Measurements from ENCODE around the gene ANKRD23.

DNA sequence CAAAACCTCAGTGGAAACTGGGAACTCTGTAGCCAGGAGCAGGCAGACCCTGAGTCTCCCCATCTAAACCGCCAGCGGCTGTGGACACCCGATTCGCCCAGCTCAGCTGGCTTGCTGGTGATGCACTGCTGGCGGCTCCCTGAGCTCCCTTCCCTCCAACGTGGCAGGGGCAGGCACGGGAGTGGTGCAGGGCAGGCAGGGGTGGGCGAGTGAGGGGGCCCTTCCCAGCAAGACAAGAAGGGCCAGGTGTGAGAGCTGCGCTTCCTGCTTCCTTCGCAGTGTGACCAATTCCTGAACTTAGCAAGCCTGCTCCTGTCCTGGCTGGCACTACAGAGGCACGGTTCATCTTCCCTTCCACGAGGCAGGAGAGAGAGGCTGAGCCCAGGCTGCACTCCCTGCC is 38.4 kb upstream of the ANKRD23 start:
- TF ChIP-seq, protein P1, sequence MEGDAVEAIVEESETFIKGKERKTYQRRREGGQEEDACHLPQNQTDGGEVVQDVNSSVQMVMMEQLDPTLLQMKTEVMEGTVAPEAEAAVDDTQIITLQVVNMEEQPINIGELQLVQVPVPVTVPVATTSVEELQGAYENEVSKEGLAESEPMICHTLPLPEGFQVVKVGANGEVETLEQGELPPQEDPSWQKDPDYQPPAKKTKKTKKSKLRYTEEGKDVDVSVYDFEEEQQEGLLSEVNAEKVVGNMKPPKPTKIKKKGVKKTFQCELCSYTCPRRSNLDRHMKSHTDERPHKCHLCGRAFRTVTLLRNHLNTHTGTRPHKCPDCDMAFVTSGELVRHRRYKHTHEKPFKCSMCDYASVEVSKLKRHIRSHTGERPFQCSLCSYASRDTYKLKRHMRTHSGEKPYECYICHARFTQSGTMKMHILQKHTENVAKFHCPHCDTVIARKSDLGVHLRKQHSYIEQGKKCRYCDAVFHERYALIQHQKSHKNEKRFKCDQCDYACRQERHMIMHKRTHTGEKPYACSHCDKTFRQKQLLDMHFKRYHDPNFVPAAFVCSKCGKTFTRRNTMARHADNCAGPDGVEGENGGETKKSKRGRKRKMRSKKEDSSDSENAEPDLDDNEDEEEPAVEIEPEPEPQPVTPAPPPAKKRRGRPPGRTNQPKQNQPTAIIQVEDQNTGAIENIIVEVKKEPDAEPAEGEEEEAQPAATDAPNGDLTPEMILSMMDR (IDR thresholded peaks at IDR 0.05): no peak
- TF ChIP-seq POLR2A (IDR thresholded peaks at IDR 0.05): no peak
- TF ChIP-seq POLR2AphosphoS5 (IDR thresholded peaks at IDR 0.05): no peak
- no peak for TF ChIP-seq EP300 (IDR thresholded peaks at IDR 0.05)
